Measurements from ENCODE around the gene CDC123.
"Not testable (repeated sequence)": the region's sequence is repeated elsewhere in the genome, so short reads cannot be mapped to it uniquely, and the experiment has no call there.

Gene CDC123

DNA sequence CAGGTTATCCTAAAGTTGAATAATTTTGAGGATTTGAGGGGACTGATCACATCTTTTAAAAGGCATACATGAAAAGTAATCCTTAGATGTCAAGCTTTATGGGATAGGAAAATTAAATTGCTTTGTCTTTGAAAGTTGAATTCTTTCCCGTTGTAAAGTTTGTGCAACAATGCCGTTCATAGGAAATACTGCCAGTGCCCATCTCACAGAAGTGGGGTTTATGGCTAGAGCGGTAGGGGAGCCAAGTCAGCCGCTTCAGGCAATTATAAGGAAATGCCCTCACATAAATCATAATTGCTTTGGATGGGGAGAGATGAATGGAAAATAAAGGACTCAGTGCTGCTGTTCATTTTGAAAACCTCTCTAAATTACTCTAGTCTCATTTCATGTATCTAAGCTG lies 18.1 kb downstream of the CDC123 start:
- Histone ChIP-seq H3K4me3 (ENCODE audit: low read length) (no peak overlapping the region), H3K27me3 (ENCODE audit: insufficient read depth, low read length) (no peaks in the 10 kb centered on the region), H3K4me1 (ENCODE audit: insufficient read depth, low read length) (no peaks in the 10 kb centered on the region), H3K36me3 (ENCODE audit: insufficient read depth, low read depth, low read length) (peaks cover 82% of the 10 kb centered on the region), H3K9ac (ENCODE audit: low read depth, low read length) (no peak overlapping the region), H3K27ac (ENCODE audit: low read length) (no peak overlapping the region), H3K9me3 (ENCODE audit: insufficient read depth, low read depth, low read length) (no peaks in the 10 kb centered on the region)

DNA sequence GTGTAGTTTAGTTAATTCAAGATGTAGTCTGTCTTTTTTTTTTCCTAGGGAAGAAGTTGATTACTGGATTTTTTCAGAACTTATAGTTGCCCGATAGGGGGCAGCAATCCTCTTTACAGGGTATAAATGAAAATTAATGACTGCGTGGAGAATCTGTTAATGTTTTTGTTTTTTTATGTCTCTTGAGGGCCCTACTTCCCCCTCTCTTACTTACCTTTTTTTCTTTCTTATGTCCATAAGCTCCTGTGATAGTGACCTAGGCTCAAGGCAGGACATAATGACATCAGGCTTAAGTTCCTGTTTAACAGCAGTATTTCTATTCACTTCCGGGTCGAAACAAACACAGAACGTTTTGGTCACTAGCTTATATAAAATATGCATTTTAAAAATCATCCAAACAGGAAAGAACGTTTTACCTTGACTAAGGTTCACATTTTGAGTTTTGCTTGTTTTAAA lies 18.8 kb downstream of the CDC123 start:
- H3K4me3 ChIP-seq (ENCODE audit: low read length), result no peak overlapping the region
- no peak overlapping the region for H3K9ac ChIP-seq (ENCODE audit: low read depth, low read length)
- no peaks in the 10 kb centered on the region for H3K9me3 ChIP-seq (ENCODE audit: insufficient read depth, low read depth, low read length)
- H3K36me3 ChIP-seq (ENCODE audit: insufficient read depth, low read depth, low read length), result peaks cover 83% of the 10 kb centered on the region
- H3K4me1 ChIP-seq (ENCODE audit: insufficient read depth, low read length), result no peaks in the 10 kb centered on the region
- no peak overlapping the region for H3K27ac ChIP-seq (ENCODE audit: low read length)
- H3K27me3 ChIP-seq (ENCODE audit: insufficient read depth, low read length), result no peaks in the 10 kb centered on the region

DNA sequence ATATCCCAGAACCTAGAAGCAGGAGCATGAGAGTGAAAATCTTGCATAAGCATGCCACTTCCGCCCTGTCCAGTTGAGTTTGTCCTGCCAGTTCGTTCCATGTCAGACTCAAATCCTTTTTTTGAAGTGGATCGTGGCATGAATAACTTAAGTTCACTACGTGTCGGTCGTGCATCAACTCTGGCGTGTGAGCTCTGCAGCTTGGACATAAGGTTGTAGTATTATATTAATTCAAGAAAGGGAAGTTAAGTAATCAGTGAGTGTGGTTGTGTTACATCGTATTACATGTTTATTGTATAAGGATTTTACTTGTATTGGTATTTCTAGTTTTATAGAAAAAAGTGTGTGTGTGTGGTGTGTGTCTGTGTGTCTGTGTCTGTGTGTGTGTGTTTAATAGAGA lies 23.0 kb downstream of the CDC123 start:
- Histone ChIP-seq H3K4me1 (ENCODE audit: insufficient read depth, low read length) (no peaks in the 10 kb centered on the region), H3K27me3 (ENCODE audit: insufficient read depth, low read length) (no peaks in the 10 kb centered on the region), H3K9me3 (ENCODE audit: insufficient read depth, low read depth, low read length) (no peaks in the 10 kb centered on the region), H3K4me3 (ENCODE audit: low read length) (no peak overlapping the region), H3K36me3 (ENCODE audit: insufficient read depth, low read depth, low read length) (peaks cover 75% of the 10 kb centered on the region), H3K27ac (ENCODE audit: low read length) (no peak overlapping the region), H3K9ac (ENCODE audit: low read depth, low read length) (no peak overlapping the region)

DNA sequence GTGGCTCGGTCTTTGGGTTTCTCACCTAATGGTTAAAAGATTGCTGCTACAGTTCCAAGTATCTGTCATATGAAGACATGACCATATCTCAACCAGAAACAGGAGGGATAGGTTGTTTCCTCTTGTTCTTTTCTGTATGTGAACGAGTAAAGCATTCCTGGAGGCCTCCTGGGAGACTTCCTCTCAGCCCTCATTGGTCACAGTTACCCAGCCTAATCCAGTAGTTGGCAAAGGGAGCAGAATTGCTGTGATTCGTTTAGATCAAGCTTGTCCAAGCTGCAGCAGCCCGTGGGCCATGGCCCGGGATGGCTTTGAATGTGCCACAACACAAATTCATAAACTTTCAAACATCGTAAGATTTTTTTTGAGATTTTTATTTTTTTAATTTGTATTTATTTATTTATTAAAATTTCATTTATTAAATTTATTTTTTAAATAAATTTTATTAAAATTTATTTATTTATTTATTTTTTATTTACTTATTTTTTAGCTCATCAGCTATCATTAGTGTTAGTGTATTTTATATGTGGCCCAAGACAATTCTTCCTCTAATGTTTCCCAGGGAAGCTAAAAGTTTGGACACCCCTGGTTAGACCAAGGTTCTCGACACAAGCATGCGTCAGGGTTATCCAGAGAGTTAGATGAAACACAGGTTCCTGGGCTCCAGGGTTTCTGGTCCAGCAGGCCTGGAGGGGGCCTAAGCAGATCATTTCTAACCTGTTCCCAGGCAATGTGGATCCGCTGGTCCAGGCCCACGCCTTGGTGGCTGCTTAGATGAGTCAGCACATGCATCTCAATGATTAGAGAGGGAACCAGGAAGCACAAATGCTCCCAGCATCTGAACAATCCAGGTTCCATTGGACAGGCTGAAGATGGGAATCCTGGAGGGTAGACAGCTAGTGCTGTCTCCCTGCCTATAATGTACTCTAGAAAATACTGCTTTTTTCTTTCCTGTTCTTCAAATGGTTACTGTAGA lies 25.6 kb downstream of the CDC123 start:
- no peaks in the 10 kb centered on the region for H3K4me1 ChIP-seq (ENCODE audit: insufficient read depth, low read length)

DNA sequence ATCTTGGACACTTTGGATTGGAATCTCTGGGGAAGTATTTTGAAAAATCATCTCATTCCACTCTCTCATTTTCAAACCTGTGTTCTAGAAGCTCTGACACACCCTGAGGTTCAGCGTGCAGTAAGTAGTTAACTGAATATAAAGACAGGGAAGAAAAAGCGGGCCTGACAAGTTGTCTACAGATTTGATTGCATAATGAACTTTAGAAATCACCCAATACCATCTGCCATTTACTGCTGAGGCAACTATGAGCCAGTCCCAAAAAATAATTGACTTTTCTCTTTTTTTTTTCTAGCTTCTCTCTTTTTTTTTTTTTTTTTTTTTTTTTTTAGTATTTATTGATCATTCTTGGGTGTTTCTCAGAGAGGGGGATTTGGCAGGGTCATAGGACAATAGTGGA lies 29.5 kb downstream of the CDC123 start:
- Histone ChIP-seq H3K4me3 (ENCODE audit: low read length) (no peak overlapping the region), H3K27ac (ENCODE audit: low read length) (no peak overlapping the region), H3K27me3 (ENCODE audit: insufficient read depth, low read length) (no peaks in the 10 kb centered on the region), H3K9ac (ENCODE audit: low read depth, low read length) (no peak overlapping the region), H3K9me3 (ENCODE audit: insufficient read depth, low read depth, low read length) (no peaks in the 10 kb centered on the region; the same call in 1 of the 2 replicates), H3K36me3 (ENCODE audit: insufficient read depth, low read depth, low read length) (peaks cover 61% of the 10 kb centered on the region), H3K4me1 (ENCODE audit: insufficient read depth, low read length) (no peaks in the 10 kb centered on the region)

More for the DNA sequence above, 25.6 kb downstream of the CDC123 start:
- no peak overlapping the region for H3K27ac ChIP-seq (ENCODE audit: low read length)
- H3K9ac ChIP-seq (ENCODE audit: low read depth, low read length), result no peak overlapping the region
- no peaks in the 10 kb centered on the region for H3K27me3 ChIP-seq (ENCODE audit: insufficient read depth, low read length)
- peaks cover 74% of the 10 kb centered on the region for H3K36me3 ChIP-seq (ENCODE audit: insufficient read depth, low read depth, low read length)
- no peak overlapping the region for H3K4me3 ChIP-seq (ENCODE audit: low read length)
- H3K9me3 ChIP-seq (ENCODE audit: insufficient read depth, low read depth, low read length), result no peaks in the 10 kb centered on the region; the same call in 1 of the 2 replicates

GRCh38 chr10:12226438-12226837 lies 30.4 kb downstream of the CDC123 start:
- H3K9ac ChIP-seq (ENCODE audit: low read depth, low read length); H3K9me3 ChIP-seq (ENCODE audit: insufficient read depth, low read depth, low read length); H3K27me3 ChIP-seq (ENCODE audit: insufficient read depth, low read length); H3K27ac ChIP-seq (ENCODE audit: low read length); H3K4me1 ChIP-seq (ENCODE audit: insufficient read depth, low read length); H3K4me3 ChIP-seq (ENCODE audit: low read length): not testable (repeated sequence)
- H3K36me3 ChIP-seq (ENCODE audit: insufficient read depth, low read depth, low read length), result peaks cover 65% of the 10 kb centered on the region

DNA sequence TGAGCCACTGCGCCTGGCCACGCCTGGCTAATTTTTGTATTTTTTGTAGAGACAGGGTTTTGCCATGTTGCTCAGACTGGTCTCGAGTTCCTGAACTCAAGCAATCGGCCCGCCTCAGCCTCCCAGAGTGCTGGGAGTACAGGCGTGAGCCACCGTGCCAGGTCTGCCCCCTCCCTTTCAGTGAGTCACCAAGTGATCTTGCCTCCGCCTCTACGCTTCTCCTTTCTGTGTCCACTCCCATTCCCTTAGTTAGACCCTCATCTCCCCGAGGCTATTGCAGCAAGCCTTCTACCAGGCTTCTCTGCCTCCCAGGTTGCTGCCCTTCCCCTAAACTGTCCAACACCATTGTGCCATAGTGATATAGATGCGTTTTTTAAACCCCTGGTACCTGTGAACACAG lies 32.9 kb downstream of the CDC123 start:
- Histone ChIP-seq H3K27me3 (ENCODE audit: insufficient read depth, low read length) (no peaks in the 10 kb centered on the region), H3K36me3 (ENCODE audit: insufficient read depth, low read depth, low read length) (peaks cover 69% of the 10 kb centered on the region), H3K9me3 (ENCODE audit: insufficient read depth, low read depth, low read length) (no peaks in the 10 kb centered on the region; the same call in 1 of the 2 replicates), H3K4me1 (ENCODE audit: insufficient read depth, low read length) (no peaks in the 10 kb centered on the region), H3K4me3 (ENCODE audit: low read length) (no peak overlapping the region), H3K27ac (ENCODE audit: low read length) (no peak overlapping the region), H3K9ac (ENCODE audit: low read depth, low read length) (no peak overlapping the region)

DNA sequence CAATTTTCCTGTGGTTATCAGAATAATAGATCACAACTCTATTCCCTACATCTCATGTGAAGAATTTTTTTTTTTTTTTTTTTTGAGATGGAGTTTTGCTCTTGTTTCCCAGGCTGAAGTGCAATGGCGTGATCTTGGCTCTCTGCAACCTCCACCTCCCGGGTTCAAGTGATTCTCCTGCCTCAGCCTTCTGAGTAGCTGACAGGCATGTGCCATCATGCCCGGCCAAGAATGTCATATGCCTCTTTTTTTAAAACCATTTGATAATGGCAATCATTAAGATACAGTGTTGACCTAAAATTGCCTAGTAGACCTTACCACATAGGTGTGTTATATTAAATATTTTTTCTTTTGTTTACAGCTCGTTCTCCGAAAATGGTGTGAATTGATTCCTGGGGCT lies 38.7 kb downstream of the CDC123 start:
- H3K9me3 ChIP-seq (ENCODE audit: insufficient read depth, low read depth, low read length); H3K4me1 ChIP-seq (ENCODE audit: insufficient read depth, low read length); H3K4me3 ChIP-seq (ENCODE audit: low read length); H3K27me3 ChIP-seq (ENCODE audit: insufficient read depth, low read length); H3K9ac ChIP-seq (ENCODE audit: low read depth, low read length); H3K27ac ChIP-seq (ENCODE audit: low read length): not testable (repeated sequence)
- H3K36me3 ChIP-seq (ENCODE audit: insufficient read depth, low read depth, low read length), result peaks cover 87% of the 10 kb centered on the region

- H3K27ac ChIP-seq (ENCODE audit: low read length), result no peak overlapping the region
- no peak overlapping the region for H3K9ac ChIP-seq (ENCODE audit: low read depth, low read length)
- H3K4me1 ChIP-seq (ENCODE audit: insufficient read depth, low read length), result no peaks in the 10 kb centered on the region
- H3K27me3 ChIP-seq (ENCODE audit: insufficient read depth, low read length), result no peaks in the 10 kb centered on the region
- H3K36me3 ChIP-seq (ENCODE audit: insufficient read depth, low read depth, low read length), result peaks cover 85% of the 10 kb centered on the region
- H3K4me3 ChIP-seq (ENCODE audit: low read length), result no peak overlapping the region
- no peaks in the 10 kb centered on the region for H3K9me3 ChIP-seq (ENCODE audit: insufficient read depth, low read depth, low read length)
Observed at GRCh38 chr10:12235116-12235694, 39.2 kb downstream of the CDC123 start.

GRCh38 chr10:12235796-12236195 lies 39.8 kb downstream of the CDC123 start:
- no peaks in the 10 kb centered on the region for H3K4me1 ChIP-seq (ENCODE audit: insufficient read depth, low read length)
- no peak overlapping the region for H3K9ac ChIP-seq (ENCODE audit: low read depth, low read length)
- peaks cover 85% of the 10 kb centered on the region for H3K36me3 ChIP-seq (ENCODE audit: insufficient read depth, low read depth, low read length)
- no peaks in the 10 kb centered on the region for H3K9me3 ChIP-seq (ENCODE audit: insufficient read depth, low read depth, low read length)
- no peak overlapping the region for H3K27ac ChIP-seq (ENCODE audit: low read length)
- no peaks in the 10 kb centered on the region for H3K27me3 ChIP-seq (ENCODE audit: insufficient read depth, low read length)
- no peak overlapping the region for H3K4me3 ChIP-seq (ENCODE audit: low read length)

DNA sequence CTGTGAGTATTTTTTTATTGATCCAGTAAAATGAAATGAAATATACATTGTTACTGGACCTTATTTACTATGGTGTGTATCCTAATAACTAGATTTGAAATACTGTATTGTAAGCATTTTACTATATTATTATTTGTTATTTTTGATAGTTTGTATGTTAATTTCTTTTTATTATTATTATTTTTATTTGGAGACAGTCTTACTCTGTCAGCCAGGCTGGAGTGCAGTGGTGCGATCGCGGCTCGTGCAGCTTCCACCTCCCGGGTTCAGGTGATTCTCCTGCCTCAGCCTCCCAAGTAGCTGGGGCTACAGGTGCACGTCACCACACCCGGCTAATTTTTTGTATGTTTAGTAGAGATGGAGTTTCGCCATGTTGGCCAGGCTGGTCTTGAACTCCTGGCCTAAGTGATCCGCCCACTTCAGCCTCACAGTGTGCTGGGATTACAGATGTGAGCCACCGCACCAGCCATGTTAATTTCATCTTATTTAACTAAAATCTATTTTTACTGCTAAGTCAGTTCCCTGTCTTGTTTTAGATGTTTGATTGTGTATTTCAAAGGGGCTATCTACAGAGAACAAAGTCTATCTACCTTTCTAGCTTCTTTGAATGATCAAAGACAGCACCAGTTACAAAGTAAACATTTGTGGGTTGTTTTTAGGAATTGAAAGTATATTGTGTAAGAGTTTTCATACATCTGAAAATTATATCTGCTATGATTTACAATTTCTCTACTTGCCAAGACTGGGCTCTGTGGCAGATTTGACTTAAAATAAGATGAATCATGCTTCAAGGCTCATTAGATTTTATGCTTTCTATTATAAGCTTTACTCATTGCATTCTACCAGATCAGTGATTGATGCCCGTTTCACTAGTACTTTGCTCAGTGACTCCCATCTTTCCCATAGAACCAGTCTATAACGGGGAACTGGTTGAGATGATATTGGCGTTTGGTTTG lies 41.6 kb downstream of the CDC123 start:
- H3K9me3 ChIP-seq (ENCODE audit: insufficient read depth, low read depth, low read length), result no peaks in the 10 kb centered on the region
- no peak overlapping the region for H3K9ac ChIP-seq (ENCODE audit: low read depth, low read length)
- H3K4me1 ChIP-seq (ENCODE audit: insufficient read depth, low read length), result no peaks in the 10 kb centered on the region
- no peak overlapping the region for H3K27ac ChIP-seq (ENCODE audit: low read length)
- no peak overlapping the region for H3K4me3 ChIP-seq (ENCODE audit: low read length)
- H3K36me3 ChIP-seq (ENCODE audit: insufficient read depth, low read depth, low read length), result peaks cover 84% of the 10 kb centered on the region
- H3K27me3 ChIP-seq (ENCODE audit: insufficient read depth, low read length), result no peaks in the 10 kb centered on the region

Data from iPS-20b (cell line).